HG03103 (cell line): ENCODE measurements around the gene STOM.
"Not testable (repeated sequence)": the region's sequence is repeated elsewhere in the genome, so short reads cannot be mapped to it uniquely, and the experiment has no call there.

Experiments
- ATAC-seq: cut with Tn5 transposase; IDR thresholded peaks from one replicate; pipeline ENCODE4 v1.9.1; 2021; ENCODE audit warnings: low read depth; ENCODE audit not compliant: unreplicated experiment

The STOM gene

DNA sequence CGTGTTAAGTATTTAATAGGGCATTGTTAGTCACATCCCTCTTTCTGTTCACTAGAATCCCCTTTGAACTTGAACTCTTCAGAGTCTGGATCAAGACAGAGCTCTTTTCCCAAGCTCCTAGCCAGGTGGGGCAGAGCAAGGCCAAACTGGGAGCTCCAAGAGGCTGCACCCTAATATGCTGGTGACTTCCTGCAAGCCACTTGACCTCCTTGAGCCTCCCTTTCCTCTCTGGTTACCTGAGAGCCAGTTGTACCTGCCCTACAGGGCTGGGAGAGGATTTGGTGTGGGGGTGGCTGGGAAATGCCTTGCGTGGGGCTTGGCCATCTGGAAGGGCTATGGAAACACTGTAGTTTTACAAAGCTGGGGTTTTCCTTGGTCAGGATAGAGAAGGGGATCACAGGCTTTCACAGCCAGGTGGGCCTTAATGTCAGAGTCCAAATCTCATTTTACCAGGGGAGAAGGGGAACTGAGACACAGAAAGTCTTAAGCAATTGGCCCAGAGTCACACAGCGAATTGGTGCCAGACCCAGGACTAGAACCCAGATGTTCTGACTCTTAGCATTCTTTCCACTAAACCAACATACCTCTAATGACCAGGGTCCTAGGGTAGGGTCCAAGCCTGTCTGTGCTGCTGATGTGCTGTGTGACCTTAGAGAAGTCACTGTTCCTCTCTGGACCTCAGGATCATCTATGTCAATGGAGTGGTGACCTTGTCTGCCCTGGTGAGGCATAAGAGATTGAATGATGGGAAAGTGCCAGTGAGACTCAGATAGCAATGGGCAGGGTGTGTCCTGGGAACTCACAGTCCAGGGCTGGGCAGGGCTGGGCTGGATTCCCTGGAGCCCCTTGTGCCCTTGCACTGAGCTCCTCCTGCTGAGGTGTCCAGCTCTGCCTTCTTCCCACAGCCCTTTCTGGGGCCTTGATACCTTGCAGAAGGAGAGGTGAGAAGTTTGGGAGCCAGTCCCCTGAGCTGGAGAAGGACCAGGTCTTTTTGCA lies 66.3 kb downstream of the STOM start:
- no peak for ATAC-seq

DNA sequence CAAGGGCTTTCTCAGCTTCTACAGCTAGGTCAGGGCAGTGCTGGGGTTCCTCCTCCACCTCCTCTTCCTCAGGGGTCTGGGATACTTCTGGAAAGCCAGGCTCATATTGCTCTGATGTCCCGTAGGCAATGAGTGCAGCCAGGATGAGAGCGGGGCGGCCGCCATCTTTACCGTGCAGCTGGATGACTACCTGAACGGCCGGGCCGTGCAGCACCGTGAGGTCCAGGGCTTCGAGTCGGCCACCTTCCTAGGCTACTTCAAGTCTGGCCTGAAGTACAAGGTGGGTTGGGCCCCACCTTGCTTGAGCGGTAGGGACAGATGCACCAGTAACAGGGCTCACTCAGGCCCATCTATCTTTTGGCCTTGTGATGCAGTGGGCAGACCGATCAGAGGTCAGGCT lies 67.3 kb downstream of the STOM start:
- no peak for ATAC-seq

- ATAC-seq: no peak
Measured at GRCh38 chr9:121302341-121302740, 67.7 kb downstream of the STOM start.

- ATAC-seq: no peak
Measured at GRCh38 chr9:121301881-121302286, 68.2 kb downstream of the STOM start.

GRCh38 chr9:121300283-121301119 lies 69.5 kb downstream of the STOM start:
- no peak for ATAC-seq

DNA sequence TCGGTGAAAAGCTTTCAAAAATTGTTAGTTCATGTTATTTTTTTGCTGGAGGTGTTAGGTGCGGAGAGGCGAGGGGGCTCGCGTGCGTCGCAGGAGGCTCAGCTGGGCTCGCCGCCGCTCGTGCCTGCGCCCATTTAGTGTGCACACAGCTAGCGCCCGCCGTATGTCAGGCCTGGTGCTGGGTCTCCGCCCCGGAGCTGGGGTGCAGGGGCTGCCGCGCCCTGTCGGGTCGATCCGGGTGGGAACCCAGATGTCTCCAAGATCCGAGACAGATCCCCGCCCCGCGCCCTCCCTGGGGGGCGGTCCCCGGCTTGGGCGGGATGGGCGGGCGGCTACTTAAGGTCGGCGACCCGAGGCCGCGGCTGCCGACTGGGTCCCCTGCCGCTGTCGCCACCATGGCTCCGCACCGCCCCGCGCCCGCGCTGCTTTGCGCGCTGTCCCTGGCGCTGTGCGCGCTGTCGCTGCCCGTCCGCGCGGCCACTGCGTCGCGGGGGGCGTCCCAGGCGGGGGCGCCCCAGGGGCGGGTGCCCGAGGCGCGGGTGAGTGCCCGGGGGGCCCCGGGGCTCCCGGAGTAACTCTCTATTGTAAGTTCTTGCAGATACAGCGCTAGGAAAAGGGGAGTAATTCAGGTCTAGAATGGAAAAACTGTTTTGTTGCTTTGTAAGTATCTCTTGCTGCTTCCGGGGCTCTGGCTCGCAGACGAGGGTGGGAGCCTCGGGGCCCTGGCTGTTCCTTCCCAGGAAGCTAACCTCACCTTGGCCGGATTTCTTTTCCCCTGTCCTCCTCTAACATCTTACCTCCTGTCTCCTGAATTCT lies 70.4 kb downstream of the STOM start:
- no peak for ATAC-seq

DNA sequence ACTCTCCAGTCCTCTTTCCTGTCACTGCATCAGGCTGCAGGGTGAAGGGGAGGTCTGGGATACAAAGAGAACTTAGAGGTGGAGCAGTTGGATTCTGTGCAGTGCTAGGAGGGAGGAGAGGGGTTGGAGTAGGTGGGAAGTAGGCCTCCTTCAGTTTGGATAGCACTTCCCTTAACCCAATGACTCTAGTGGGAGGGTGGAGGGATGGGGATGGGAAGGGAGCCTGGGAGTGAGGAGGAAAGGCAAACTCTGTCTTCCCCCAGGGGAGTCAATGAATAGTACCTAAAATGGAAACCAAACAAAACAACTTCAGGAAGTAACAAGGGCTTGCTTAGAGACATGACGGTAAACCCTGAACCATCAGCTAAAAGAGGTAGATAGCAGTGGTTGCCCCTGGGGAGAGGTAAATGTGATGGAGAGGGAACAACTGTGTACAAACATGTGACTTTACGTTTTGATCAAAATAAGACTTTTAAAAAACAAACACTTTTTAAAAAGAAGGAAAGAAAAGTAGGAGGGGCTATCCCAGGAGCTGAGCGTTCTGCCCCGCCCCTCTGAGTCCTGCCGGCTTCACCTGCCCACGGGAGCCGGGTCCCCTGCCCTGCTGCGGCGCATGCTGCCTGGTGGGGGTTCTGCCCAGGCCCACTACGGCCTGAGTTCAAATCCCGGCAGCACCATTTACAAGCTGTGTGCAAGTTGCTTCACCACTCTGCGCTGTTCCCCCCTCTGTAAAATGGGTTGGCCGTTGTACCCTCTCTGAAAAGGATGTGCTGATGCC lies 71.2 kb downstream of the STOM start:
- no peak for ATAC-seq

- ATAC-seq: no peak
Measured at GRCh38 chr9:121298016-121298538, 72.0 kb downstream of the STOM start.

GRCh38 chr9:121297389-121297788 lies 72.7 kb downstream of the STOM start:
- ATAC-seq: no peak

GRCh38 chr9:121296213-121297127 lies 73.6 kb downstream of the STOM start:
- no peak for ATAC-seq

DNA sequence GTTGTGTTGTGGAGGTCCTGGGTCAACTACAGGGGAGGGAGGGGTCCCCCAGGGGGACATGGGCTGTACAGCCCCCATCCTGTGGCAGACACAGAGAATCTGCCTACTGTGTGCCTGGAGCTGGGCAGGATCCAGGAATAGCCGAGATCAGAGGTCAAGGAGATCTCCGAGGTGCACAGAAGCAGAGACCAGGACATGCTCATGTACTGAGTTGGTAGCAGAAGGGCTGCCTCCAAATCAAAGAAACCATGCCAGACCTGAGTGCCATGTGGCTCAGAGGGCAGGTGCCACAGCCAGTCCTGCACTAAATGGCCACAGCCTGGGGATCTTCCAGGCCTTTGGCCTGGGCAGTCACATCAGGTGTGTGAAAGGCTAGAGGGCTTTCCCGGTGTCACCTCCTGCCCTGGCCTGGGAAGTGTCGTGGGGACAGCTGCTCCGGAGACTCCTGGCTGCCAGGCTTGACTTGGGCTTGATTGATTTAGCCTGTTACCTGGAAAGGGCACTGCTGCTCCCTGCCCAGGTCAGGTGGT lies 74.3 kb downstream of the STOM start:
- ATAC-seq: no peak

DNA sequence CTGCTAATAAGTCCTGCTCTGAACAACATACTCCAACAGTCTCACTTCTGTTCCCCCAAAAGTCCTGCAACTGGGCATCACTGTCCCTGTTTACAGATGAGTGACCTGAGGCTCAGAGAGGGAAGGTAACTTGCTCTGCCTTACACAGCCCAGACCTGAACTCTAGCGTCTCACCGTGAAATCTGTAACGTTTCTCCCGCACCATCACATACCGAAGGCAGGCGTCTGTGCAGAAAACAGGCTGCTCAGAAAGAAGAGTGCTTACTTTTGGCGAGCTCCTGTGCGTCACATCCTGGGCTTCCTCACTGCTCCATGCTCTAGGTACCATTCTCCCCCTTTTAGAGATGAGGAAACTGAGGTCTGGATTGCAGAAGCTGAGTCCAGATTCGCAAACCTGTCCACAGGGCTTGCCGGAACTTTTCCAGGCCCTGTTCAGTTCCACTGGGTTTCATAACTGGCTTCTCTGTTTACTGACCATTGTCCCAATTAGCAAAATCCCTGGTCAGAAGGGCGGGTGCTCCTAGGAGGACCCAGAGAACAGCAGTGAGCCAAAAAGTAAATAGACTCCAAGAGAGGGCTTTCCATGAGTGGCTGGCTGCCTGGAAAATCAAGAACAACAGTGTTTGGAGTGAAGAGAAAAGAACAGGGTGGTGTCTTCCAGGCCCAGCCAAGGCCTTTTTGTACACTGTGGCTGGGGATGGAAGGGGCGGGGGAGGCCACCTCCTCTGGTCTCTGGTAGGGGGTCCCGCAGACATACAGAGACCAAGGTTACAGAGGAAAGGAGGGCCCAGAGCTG lies 75.0 kb downstream of the STOM start:
- no peak for ATAC-seq

DNA sequence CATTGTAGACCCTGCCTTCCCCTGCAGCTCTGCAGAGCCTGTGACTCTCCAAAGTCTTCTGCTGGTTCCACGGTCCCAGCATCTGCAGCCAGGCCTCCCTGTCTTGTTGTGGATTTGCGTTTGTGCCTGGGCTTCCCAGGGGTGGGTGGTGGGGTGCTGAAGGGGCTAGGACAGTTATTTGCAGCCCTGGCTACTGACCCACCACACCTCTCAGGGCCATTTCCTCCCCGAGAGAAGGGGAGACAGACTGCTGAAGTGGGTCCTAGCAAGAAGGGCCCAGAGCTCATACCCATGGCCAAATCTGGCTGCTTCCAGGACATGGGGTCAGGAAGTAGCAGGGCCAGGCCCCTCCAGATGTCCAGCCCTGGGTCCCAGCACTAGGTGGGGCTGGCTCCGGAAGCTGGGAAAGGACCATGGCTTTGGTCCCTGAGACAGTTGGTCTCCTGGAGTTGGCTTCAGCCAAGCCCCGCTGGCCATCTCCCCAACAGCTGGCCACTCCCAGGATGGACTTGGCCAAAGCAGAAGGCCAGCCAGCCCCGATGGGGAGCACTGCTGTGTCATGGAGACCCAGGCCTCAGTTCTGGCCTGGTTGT lies 75.8 kb downstream of the STOM start:
- ATAC-seq: no peak

DNA sequence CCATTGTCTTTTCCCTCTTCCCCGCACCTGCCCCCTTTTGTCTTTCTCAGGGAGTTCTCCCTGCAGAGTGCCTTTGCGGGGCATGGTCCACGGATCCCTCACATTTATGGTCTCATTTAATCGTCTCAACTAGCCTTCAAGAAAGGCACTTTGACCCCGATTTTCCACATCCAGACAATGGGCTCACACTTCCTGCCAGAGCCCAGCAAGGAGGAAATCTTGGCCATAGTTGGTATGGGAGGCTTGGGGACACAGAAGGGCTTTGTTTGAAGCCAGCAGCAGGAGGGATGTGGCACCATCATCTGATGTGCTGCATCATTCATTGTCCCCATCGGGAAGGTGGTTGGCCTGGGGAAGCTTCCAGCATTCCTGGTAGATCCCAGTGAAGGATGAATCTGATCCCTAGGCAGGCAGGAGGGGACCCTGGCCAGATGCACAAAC lies 77.2 kb downstream of the STOM start:
- no peak for ATAC-seq

- no peak for ATAC-seq
Measured at GRCh38 chr9:121292051-121292450, 78.0 kb downstream of the STOM start.

- ATAC-seq: not testable (repeated sequence)
Measured at GRCh38 chr9:121291536-121291935, 78.5 kb downstream of the STOM start.

- ATAC-seq: no peak
Measured at GRCh38 chr9:121289772-121290370, 80.2 kb downstream of the STOM start.
